Smooth muscle cell (in vitro differentiated cells): ENCODE results near the gene OPTC. TPM values are rescaled to one million over a fixed set of nuclear protein-coding genes. Genes with fewer than 3 reads are reported as not detected.

ENCODE experiments used
- DNase-seq: peaks from one replicate; lab custom pipeline; 2025; ENCODE audit not compliant: unreplicated experiment; lab: John Stamatoyannopoulos, UW
- H2AFZ ChIP-seq: fragments of 200-600 bp; sonication (generic); 2 replicates; pipeline ENCODE4 v1.6.0; 2016; ENCODE audit warnings: antibody characterized with exemption, low read depth, mild to moderate bottlenecking
- H3F3A ChIP-seq: fragments of 200-600 bp; sonication (generic); 2 replicates; pipeline ENCODE4 v1.6.0; 2017; ENCODE audit warnings: antibody characterized with exemption, low read depth
- H3K27ac ChIP-seq: fragments of 200-600 bp; sonication (generic); 2 replicates; pipeline ENCODE4 v1.5.1; 2016; ENCODE audit warnings: low read depth, mild to moderate bottlenecking
- H3K27me3 ChIP-seq: fragments of 200-600 bp; sonication (generic); 2 replicates; pipeline ENCODE4 v1.6.1; 2016; ENCODE audit warnings: low read depth, mild to moderate bottlenecking
- H3K36me3 ChIP-seq: fragments of 200-600 bp; sonication (generic); 2 replicates; pipeline ENCODE4 v1.5.1; 2016; ENCODE audit warnings: low read depth
- H3K4me1 ChIP-seq: fragments of 200-600 bp; sonication (generic); 2 replicates; pipeline ENCODE4 v1.5.1; 2016; ENCODE audit warnings: low read depth
- H3K4me2 ChIP-seq: fragments of 200-600 bp; sonication (generic); 2 replicates; pipeline ENCODE4 v1.6.0; 2016; ENCODE audit warnings: mild to moderate bottlenecking
- H3K4me3 ChIP-seq: fragments of 200-600 bp; sonication (generic); 2 replicates; pipeline ENCODE4 v1.5.1; 2016; ENCODE audit warnings: mild to moderate bottlenecking
- H3K79me2 ChIP-seq: fragments of 200-600 bp; sonication (generic); 2 replicates; pipeline ENCODE4 v1.6.0; 2016; ENCODE audit warnings: low read depth, mild to moderate bottlenecking
- H3K9ac ChIP-seq: fragments of 200-600 bp; sonication (generic); 2 replicates; pipeline ENCODE4 v1.6.0; 2016; ENCODE audit warnings: low read depth
- H3K9me3 ChIP-seq: fragments of 200-600 bp; sonication (generic); replicated peaks from 2 replicates; pipeline ENCODE4 v1.5.1; 2016; ENCODE audit warnings: low read depth
- H4K20me1 ChIP-seq: fragments of 200-600 bp; sonication (generic); 2 replicates; pipeline ENCODE4 v1.6.0; 2016; ENCODE audit warnings: low read depth
- WGBS: methylation state at CpG from one replicate; pipeline ENCODE4 v1.1.7; 2016; ENCODE audit warnings: low lambda C conversion rate; 5-methylcytosine and 5-hydroxymethylcytosine counted together
- polyA plus RNA-seq: library from polyadenylated mRNA; unstranded; fragments of >200 nt; fragmentation: Nextera tagmentation; extraction: Ambion mirVana; gene quantifications from 2 replicates; pipeline ENCODE4 v1.2.1, GENCODE V29; 2016
- total RNA-seq: library from RNA; depleted of rRNA; stranded (reverse); fragments of >200 nt; gene quantifications from 2 replicates; pipeline ENCODE4 v1.2.3, GENCODE V29; 2014
- TF ChIP-seq, protein P1 (sequence below): fragments of 200-600 bp; sonication (generic); IDR thresholded peaks from 2 replicates; pipeline ENCODE4 v1.5.1; 2017; ENCODE audit warnings: borderline replicate concordance, mild to moderate bottlenecking, antibody characterized with exemption; ENCODE audit not compliant: insufficient read depth, poor library complexity, severe bottlenecking

Gene OPTC
- total and polyA plus RNA-seq, 2 experiments from 2014 or later, result 0.46 TPM; not detected in 1

DNA sequence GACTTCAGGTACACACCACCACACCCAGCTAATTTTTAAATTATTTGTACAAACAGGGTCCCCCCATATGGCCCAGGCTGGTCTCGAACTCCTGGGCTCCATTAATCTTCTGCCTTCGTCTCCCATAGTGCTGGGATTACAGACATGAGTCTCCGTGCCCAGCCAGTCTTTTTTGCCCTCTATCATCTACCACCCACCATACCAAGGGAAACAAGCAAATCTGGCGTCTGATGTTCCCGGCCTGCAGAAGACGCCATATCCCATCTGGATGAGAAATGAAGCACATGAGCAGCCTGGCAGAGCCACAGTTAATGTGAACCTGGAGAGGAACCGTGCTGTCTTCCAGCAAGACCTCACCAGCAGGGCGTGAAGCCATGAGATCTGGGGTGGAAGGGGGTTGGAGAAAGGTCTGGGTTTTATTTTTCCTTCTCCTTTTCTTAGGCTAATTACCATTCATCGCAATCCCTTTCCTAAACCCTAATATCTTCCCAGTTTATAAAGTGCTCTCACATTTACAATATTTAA, 20.1 kb upstream of the OPTC start:
- TF ChIP-seq, protein P1, sequence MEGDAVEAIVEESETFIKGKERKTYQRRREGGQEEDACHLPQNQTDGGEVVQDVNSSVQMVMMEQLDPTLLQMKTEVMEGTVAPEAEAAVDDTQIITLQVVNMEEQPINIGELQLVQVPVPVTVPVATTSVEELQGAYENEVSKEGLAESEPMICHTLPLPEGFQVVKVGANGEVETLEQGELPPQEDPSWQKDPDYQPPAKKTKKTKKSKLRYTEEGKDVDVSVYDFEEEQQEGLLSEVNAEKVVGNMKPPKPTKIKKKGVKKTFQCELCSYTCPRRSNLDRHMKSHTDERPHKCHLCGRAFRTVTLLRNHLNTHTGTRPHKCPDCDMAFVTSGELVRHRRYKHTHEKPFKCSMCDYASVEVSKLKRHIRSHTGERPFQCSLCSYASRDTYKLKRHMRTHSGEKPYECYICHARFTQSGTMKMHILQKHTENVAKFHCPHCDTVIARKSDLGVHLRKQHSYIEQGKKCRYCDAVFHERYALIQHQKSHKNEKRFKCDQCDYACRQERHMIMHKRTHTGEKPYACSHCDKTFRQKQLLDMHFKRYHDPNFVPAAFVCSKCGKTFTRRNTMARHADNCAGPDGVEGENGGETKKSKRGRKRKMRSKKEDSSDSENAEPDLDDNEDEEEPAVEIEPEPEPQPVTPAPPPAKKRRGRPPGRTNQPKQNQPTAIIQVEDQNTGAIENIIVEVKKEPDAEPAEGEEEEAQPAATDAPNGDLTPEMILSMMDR, result no peak
- WGBS, result 90% methylated on average over 9 of the region's 9 CpGs

DNA sequence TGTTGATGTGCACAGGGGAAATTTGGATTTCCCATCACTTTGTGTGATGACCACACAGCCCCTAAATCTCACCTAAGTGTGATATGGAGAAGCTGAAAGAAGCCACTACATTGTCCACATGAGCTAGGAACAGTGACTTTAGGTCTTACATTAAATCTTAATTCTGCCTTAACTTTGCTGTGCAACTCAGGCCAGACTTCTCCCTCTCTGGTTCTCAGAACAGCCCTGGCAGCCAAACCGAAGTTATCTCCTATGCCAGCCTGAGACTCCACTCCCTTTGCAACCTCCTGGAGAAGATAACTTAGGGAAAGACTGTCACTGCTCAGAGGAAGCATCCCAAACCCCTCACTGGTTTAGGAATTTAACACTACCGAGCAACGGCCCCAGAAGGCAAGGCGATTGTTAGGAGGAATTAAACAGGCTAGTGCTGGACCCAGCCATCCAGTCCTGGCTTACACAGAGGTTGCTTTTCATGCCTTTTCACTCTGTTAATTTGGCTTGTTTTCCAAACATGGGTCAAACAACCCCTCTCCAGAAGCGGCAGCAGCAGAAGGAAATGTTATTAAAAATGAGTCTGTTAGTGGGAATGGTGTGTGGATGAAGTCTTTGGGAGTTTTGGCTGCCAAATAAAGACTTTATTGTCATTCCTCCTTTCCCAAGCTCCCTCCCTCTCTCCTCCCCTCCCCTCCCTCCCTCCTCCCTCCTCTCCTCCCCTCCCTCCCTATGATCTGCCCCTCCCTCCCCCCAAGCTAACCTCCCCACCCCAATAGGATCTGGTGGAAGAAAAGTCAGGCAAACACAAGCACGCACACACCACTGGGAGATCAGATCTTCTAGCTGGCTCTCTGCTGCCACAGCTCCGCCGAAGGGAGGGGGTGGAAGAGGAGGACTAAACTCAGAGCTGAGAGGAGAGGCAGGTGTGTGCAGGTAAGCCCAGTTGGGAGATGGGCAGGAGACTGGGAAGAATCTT, 18.7 kb upstream of the OPTC start, which contains the start of gene PRELP:
TSS of gene PRELP (plus strand) at position 795 of the 970 bp plus-strand sequence. CDS start 7,379 bp downstream, outside the sequence.
- 12% methylated on average over 8 of the region's 8 CpGs for WGBS
- no peak within 1 kb of the TSS for H3K4me3 ChIP-seq
- TF ChIP-seq, protein P1, result no peak

More for the DNA sequence above, 20.1 kb upstream of the OPTC start:
- peaks cover 20% of the 10 kb centered on the region for H3K4me1 ChIP-seq
- no peak overlapping the region for H3K9ac ChIP-seq
- DNase-seq, result no peak
- no peaks in the 10 kb centered on the region for H3K79me2 ChIP-seq
- no peak overlapping the region for H2AFZ ChIP-seq
- no peaks in the 10 kb centered on the region for H3K27me3 ChIP-seq
- no peaks in the 10 kb centered on the region for H4K20me1 ChIP-seq
- H3K4me2 ChIP-seq, result no peak overlapping the region
- H3K9me3 ChIP-seq, result no peaks in the 10 kb centered on the region
- H3F3A ChIP-seq, result peaks cover 8% of the 10 kb centered on the region
- H3K36me3 ChIP-seq, result no peaks in the 10 kb centered on the region
- H3K4me3 ChIP-seq, result no peak overlapping the region
- no peak overlapping the region for H3K27ac ChIP-seq

DNA sequence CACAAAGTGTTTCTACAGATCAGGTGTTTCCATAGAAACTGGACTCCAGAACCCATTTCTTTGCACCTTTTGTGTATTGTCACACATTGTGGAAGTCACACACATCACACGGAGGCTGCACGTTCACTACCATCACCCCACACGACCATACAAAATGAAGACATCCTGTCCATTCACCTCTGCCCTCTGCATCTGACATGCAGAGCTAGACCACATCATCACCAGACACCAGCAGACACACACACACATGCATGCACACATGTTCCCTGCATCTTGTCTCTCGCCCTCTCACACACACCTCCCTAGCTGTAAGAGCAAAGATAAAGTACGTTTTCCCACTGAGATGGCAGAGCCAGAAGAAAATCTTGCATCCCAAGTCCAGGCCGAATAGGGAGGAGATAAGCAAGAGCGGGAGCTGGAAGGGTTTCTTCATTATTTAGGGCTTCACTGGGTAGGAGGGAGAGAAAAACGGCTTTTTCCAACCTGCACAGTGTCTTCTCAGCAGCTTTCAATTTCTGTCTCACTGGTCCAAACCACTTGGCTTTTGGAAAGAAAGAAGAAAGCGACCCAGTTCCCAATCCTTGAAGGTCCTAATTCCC, 17.6 kb upstream of the OPTC start:
- no peaks in the 10 kb centered on the region for H3K79me2 ChIP-seq
- no peaks in the 10 kb centered on the region for H3K36me3 ChIP-seq
- H3K4me2 ChIP-seq, result no peak overlapping the region
- H3F3A ChIP-seq, result peaks cover 20% of the 10 kb centered on the region
- H3K9me3 ChIP-seq, result no peaks in the 10 kb centered on the region
- H2AFZ ChIP-seq, result no peak overlapping the region
- H4K20me1 ChIP-seq, result no peaks in the 10 kb centered on the region
- H3K27me3 ChIP-seq, result no peaks in the 10 kb centered on the region
- TF ChIP-seq, protein P1, result no peak
- H3K9ac ChIP-seq, result no peak overlapping the region
- no peak overlapping the region for H3K27ac ChIP-seq
- WGBS, result 55% methylated on average over 9 of the region's 9 CpGs
- no peak for DNase-seq
- H3K4me3 ChIP-seq, result no peak overlapping the region
- peaks cover 25% of the 10 kb centered on the region for H3K4me1 ChIP-seq

More for the DNA sequence above, 18.7 kb upstream of the OPTC start, which contains the start of gene PRELP:
- DNase-seq, result no peak
- no peaks in the 10 kb centered on the region for H4K20me1 ChIP-seq
- H3K9me3 ChIP-seq, result no peaks in the 10 kb centered on the region
- no peaks in the 10 kb centered on the region for H3K27me3 ChIP-seq
- no peak within 1 kb of the TSS for H3K9ac ChIP-seq
- peak within 1 kb of the TSS; percentile 76 for H2AFZ ChIP-seq
- no peak within 1 kb of the TSS for H3K27ac ChIP-seq
- peak within 1 kb of the TSS; percentile 66 for H3K4me2 ChIP-seq
- no peaks in the 10 kb centered on the region for H3K79me2 ChIP-seq
- peaks cover 17% of the 10 kb centered on the region for H3F3A ChIP-seq
- H3K36me3 ChIP-seq, result no peaks in the 10 kb centered on the region
- peaks cover 25% of the 10 kb centered on the region for H3K4me1 ChIP-seq
